ENCODE data around the gene SMAD5.

GRCh38 chr5:136200761-136201160 is 68.1 kb downstream of the SMAD5 start:
- TF ChIP-seq, protein P1, sequence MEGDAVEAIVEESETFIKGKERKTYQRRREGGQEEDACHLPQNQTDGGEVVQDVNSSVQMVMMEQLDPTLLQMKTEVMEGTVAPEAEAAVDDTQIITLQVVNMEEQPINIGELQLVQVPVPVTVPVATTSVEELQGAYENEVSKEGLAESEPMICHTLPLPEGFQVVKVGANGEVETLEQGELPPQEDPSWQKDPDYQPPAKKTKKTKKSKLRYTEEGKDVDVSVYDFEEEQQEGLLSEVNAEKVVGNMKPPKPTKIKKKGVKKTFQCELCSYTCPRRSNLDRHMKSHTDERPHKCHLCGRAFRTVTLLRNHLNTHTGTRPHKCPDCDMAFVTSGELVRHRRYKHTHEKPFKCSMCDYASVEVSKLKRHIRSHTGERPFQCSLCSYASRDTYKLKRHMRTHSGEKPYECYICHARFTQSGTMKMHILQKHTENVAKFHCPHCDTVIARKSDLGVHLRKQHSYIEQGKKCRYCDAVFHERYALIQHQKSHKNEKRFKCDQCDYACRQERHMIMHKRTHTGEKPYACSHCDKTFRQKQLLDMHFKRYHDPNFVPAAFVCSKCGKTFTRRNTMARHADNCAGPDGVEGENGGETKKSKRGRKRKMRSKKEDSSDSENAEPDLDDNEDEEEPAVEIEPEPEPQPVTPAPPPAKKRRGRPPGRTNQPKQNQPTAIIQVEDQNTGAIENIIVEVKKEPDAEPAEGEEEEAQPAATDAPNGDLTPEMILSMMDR (IDR thresholded peaks at IDR 0.05; ENCODE audit: low read length), result no peak
- TF ChIP-seq EZH2 (IDR thresholded peaks at IDR 0.05; ENCODE audit: borderline replicate concordance, low read length), result no peak
